ENCODE results near the gene NRXN3.

DNA sequence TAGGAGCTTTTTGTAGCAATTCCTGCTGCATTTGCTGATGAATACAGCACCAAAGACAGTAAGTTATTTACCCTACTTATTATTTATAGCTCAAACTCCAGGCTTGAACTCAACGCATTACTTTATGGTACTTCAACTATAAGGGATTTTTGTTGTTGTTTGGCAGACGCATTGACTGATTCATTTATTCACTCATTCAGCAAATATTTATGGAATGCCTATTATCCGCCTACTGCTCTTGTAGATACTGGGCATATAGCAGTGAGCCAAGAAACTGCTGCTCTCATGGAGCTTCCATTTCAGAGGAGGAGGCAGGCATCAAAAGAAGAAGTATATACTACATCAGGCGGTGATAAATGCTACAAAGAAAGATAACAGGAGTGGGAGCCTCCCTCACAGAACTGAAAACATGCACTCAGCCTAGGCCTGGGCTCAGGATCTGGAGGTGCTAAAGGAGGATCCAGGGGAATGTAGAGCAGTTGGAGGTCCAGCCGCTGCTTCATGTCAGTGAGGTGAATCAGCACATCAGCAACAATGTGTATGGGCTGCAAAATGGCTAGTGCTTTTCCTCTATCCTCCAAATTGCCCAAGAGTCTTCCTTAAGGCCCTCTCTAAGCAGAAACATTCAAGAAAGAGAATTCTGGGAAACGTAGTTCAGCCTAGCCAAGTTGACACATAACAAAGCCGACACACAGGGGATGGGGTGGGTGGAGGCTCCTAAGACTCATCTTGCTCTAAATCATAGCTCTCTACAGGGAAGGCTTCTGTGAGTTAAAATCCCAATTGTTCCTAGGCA, 157.5 kb downstream of the NRXN3 start:
- TF ChIP-seq, protein P1, sequence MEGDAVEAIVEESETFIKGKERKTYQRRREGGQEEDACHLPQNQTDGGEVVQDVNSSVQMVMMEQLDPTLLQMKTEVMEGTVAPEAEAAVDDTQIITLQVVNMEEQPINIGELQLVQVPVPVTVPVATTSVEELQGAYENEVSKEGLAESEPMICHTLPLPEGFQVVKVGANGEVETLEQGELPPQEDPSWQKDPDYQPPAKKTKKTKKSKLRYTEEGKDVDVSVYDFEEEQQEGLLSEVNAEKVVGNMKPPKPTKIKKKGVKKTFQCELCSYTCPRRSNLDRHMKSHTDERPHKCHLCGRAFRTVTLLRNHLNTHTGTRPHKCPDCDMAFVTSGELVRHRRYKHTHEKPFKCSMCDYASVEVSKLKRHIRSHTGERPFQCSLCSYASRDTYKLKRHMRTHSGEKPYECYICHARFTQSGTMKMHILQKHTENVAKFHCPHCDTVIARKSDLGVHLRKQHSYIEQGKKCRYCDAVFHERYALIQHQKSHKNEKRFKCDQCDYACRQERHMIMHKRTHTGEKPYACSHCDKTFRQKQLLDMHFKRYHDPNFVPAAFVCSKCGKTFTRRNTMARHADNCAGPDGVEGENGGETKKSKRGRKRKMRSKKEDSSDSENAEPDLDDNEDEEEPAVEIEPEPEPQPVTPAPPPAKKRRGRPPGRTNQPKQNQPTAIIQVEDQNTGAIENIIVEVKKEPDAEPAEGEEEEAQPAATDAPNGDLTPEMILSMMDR (optimal IDR thresholded peaks at IDR 0.05 in 1 of 3, IDR thresholded peaks at IDR 0.05 in 1 of 3, conservative IDR thresholded peaks at IDR 0.05 in 1 of 3; ENCODE audit: extremely low read depth in 1 of 3, insufficient read depth in 2 of 3, low read length in 3 of 3) = no peak
- no peak for TF ChIP-seq EZH2 (IDR thresholded peaks at IDR 0.05; ENCODE audit: low read length)
